Calu3 (cell line): ENCODE data around the gene BICD2. TPM values are rescaled to one million over a fixed set of nuclear protein-coding genes. Genes with fewer than 3 reads are reported as not detected.

Experiments
- BruUV-seq: library from RNA; stranded (reverse); fragments of 400-500 nt; replicated peaks from 2 replicates; lab custom pipeline; 2021; lab: Mats Ljungman, UMichigan
- CTCF ChIA-PET: fragments of 300-600 bp; sonication (Branson Sonifier 250); formaldehyde crosslinking; loops from one replicate; lab custom pipeline; 2022; ENCODE audit warnings: antibody characterized with exemption; lab: Charles Lee
- DNase-seq: peaks from one replicate; pipeline ENCODE4 v3.0.0; 2022
- H3K27ac Mint-ChIP-seq: one replicate; pipeline ENCODE4 v1.8.0; 2022; ENCODE audit warnings: mixed read lengths; ENCODE audit not compliant: unreplicated experiment
- H3K27me3 Mint-ChIP-seq: one replicate; pipeline ENCODE4 v1.8.0; 2022; ENCODE audit warnings: mixed read lengths; ENCODE audit not compliant: unreplicated experiment
- H3K36me3 Mint-ChIP-seq: one replicate; pipeline ENCODE4 v1.8.0; 2022; ENCODE audit warnings: mild to moderate bottlenecking, moderate library complexity, mixed read lengths; ENCODE audit not compliant: insufficient read depth, unreplicated experiment
- H3K4me1 Mint-ChIP-seq: one replicate; pipeline ENCODE4 v1.8.0; 2022; ENCODE audit warnings: mild to moderate bottlenecking, low read depth, mixed read lengths; ENCODE audit not compliant: unreplicated experiment
- H3K4me3 Mint-ChIP-seq: one replicate; pipeline ENCODE4 v1.8.0; 2022; ENCODE audit warnings: mild to moderate bottlenecking, low read depth, moderate library complexity, mixed read lengths; ENCODE audit not compliant: unreplicated experiment
- H3K9me3 Mint-ChIP-seq: one replicate; pipeline ENCODE4 v1.8.0; 2022; ENCODE audit warnings: low read depth, mixed read lengths; ENCODE audit not compliant: unreplicated experiment
- CTCF ChIP-seq: fragments of 200-600 bp; IDR thresholded peaks from one replicate; pipeline ENCODE4 v1.8.0; 2022; ENCODE audit warnings: antibody characterized with exemption; ENCODE audit not compliant: unreplicated experiment
- intact Hi-C: fragments of 100-400 bp; cut with micrococcal nuclease; formaldehyde crosslinking; loops from one replicate; pipeline ENCODE4 v1.10.0; 2022; ENCODE audit not compliant: unreplicated experiment
- total RNA-seq: library from RNA; stranded (reverse); gene quantifications from 2 replicates; pipeline ENCODE4 v1.2.3, GENCODE V29; 2022

Gene BICD2
- total RNA-seq, 1 experiment from 2014 or later: 21.9 TPM

DNA sequence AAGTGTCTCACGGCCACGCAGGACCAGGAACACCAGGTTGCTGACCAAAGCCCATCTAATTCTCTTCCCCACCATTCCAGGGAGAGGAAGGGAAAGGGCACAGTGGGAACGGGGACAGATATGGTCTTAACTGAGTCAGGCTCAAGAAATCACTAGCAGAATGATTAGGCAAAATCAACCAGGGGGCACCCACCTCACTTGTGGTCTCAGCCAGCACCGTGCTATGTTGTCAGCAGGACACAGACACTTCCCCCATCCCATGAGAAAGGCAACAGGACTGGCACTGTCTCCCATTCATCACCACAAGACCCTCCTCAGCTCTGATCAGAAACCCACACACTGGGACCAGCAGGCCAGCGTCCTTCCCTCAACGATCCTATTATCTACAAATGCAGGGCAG, 2.9 kb downstream of the BICD2 start:
- H3K36me3 Mint-ChIP-seq: peaks cover 39% of the 10 kb centered on the region
- H3K27ac Mint-ChIP-seq: no peak overlapping the region
- H3K27me3 Mint-ChIP-seq: no peaks in the 10 kb centered on the region
- H3K4me1 Mint-ChIP-seq: peaks cover 22% of the 10 kb centered on the region
- CTCF ChIA-PET: no interaction called here
- DNase-seq: no peak
- H3K4me3 Mint-ChIP-seq: no peak overlapping the region
- no peaks in the 10 kb centered on the region for H3K9me3 Mint-ChIP-seq
- intact Hi-C loops: no loop called here
- BruUV-seq: no TSS peak
- TF ChIP-seq CTCF: no peak

- no TSS peak for BruUV-seq
- intact Hi-C loops: no loop called here
- Mint-ChIP-seq H3K36me3 (peaks cover 32% of the 10 kb centered on the region), H3K4me3 (no peak overlapping the region), H3K27me3 (no peaks in the 10 kb centered on the region), H3K27ac (no peak overlapping the region), H3K9me3 (peaks cover 2% of the 10 kb centered on the region), H3K4me1 (peaks cover 14% of the 10 kb centered on the region)
- CTCF ChIA-PET: no interaction called here
- no peak for TF ChIP-seq CTCF
- DNase-seq: no peak
Measured at GRCh38 chr9:92760494-92760893, 4.1 kb downstream of the BICD2 start.

DNA sequence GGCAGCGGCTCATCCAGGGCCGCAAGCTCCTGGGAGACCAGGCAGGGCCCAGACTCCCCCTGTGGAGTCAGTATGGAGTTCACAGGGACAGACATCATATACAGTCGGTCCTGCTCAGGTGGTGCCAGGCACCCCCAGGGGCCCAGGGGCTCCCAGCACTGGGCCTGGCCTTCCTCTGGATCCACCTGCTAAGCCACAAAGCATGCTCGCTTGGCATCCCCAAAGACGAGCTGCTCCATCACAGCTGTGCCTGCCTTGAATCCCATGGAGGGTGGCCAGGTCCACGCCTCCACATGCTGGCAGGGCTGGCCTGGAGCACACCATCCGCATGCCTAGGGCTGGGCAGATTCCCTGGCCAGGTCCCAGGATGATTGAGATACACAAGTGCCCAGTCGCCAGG, 4.6 kb downstream of the BICD2 start:
- no TSS peak for BruUV-seq
- no peak for DNase-seq
- Mint-ChIP-seq H3K4me3 (no peak overlapping the region), H3K27ac (no peak overlapping the region), H3K36me3 (peaks cover 28% of the 10 kb centered on the region), H3K4me1 (peaks cover 13% of the 10 kb centered on the region), H3K27me3 (no peaks in the 10 kb centered on the region), H3K9me3 (peaks cover 4% of the 10 kb centered on the region)
- intact Hi-C loops: no loop called here
- CTCF ChIA-PET: no interaction called here
- no peak for TF ChIP-seq CTCF

- H3K27ac Mint-ChIP-seq: no peak overlapping the region
- H3K36me3 Mint-ChIP-seq: peaks cover 22% of the 10 kb centered on the region
- H3K4me3 Mint-ChIP-seq: no peak overlapping the region
Measured at GRCh38 chr9:92759446-92759845, 5.2 kb downstream of the BICD2 start.

More at GRCh38 chr9:92759446-92759845, 5.2 kb downstream of the BICD2 start:
- H3K27me3 Mint-ChIP-seq: no peaks in the 10 kb centered on the region
- CTCF ChIA-PET: no interaction called here
- intact Hi-C loops: no loop called here
- TF ChIP-seq CTCF: no peak
- no TSS peak for BruUV-seq
- DNase-seq: no peak
- H3K9me3 Mint-ChIP-seq: peaks cover 4% of the 10 kb centered on the region
- H3K4me1 Mint-ChIP-seq: peaks cover 13% of the 10 kb centered on the region
